GM19468 (cell line): ENCODE data around the gene UPF3A.
"Not testable (repeated sequence)": the region's sequence is repeated elsewhere in the genome, so short reads cannot be mapped to it uniquely, and the experiment has no call there.

Experiments used
- ATAC-seq: cut with Tn5 transposase; IDR thresholded peaks from one replicate; pipeline ENCODE4 v1.9.1; 2021; ENCODE audit warnings: mild to moderate bottlenecking, moderate library complexity, moderate number of reproducible peaks; ENCODE audit not compliant: unreplicated experiment; ENCODE audit errors: extremely low read depth

Gene UPF3A

DNA sequence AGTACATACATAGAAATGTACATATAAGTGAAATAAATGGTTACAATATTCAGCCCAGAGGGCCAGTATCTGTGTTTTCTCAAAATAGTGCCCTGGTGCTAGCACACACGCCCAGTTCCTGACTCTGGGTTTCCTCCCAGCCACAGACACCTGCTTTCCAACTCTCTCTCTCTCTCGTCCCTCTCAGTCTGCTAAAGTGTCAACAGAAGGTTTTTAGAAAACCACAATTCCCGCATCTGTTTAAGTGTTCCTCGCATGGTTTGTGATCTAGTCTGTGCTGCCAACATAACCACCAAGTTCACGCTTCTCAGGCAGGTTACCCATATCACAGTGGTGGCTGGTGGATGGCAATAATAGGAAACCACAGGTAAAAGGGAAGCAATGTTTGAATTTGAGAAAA is 17.8 kb upstream of the UPF3A start:
- ATAC-seq = no peak

DNA sequence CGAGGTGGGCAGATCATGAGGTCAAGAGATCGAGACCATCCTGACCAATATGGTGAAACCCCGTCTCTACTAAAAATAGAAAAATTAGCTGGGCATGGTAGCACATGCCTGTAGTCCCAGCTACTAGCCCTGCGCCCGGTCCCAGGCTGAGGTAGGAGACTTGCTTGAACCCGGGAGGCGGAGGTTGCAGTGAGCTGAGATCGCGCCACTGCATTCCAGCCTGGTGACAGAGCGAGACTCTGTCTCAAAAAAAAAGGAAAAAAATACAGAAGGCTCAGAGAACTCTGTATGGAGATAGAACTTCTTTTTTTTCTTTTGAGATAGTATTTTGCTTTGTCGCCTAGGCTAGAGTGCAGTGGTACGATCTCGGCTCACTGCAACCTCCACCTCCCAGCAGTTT is 17.1 kb upstream of the UPF3A start:
- not testable (repeated sequence) for ATAC-seq

DNA sequence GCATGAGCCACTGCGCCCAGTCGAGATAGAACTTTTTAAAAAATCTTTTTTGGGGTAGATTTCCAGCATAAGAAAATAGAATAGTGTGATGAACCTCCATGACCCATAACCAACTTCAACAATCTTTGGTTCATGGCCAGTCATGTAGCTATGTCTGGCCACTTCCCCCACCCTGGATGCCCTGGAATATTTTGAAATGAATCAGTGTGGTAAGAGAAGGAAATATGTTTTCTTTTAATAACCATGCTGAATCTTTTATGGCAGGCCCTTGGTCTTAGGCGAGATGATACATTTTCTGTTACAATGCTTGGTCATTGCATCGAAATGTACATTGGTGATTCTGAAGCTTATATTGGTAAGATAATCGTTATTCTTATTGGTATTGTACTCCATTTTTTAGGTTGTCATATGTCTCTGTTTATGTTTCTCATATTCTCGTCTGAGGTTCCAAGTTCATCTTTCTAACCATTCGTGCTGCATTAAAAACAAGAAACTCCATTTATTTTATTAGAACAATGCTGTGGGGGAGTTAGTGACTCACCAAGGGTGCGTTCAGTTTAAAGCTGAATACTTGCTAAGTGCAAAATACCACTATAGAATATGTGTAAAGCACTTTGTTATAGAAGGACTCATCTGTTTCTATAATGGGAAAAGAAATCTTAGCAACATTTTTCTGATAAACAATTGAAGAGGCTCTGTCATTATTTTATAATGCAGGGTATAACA is 16.4 kb upstream of the UPF3A start:
- no peak for ATAC-seq

DNA sequence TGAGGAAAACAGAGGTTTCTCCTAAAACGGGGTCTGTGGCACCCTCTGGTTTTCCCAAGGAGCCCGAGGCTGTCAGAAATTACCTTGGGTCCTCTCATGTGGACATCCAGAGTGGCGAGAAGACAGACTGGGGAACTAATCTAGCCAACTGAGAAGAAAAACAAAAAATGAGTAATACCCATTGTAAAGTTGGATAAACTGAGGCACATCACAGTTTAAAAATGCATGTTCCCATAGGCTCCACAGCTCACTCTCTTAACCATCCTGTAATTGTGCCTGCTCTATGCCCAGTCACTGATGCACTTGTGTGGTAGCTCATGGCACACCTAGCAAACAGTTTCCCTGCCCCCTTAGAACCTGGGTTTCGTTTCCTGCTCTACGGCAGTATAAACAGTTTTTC is 15.2 kb upstream of the UPF3A start:
- ATAC-seq = no peak

DNA sequence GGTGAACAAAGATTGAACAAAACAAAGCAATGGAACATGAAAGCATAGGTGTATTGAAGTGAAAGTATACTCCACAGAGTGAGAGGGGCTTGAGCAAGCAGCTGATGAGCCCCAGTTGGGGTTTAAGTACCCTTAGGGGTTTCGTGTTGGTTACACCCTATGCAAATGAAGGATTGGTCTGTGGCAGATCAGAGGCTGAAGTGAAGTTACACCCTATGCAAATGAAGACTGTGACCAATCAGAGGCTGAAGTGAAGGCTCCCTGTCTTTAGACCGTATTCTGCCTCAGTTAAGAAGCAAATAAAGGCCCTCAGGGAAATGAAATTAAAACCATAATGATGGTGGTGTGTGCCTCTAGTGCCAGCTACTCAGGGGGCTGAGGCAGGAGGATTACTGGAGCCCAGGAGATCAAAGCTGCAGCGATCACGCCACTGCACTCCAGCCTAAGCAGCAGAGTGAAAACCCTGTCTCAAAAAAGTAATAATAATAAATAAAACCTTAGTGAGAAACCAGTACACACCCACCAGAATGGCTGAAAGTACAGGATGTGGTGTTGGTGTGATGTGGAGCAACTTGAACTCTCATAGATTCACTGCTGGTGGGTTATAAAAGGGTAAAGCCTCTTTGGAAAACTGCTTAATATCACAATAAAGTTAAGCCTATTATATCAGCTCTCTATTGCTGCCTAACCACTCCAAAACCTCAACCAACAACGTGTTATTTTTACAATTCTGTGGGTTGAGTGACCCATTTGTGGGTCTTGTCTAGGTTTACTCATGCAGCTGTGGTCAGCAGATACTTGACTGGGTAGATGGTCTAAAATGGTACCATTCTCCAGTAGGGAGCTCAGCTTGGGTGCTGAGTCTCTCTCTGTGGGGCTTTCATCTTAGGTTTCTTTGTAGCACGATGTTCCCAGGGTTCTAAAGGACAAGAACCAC is 12.8 kb upstream of the UPF3A start:
- no peak for ATAC-seq

DNA sequence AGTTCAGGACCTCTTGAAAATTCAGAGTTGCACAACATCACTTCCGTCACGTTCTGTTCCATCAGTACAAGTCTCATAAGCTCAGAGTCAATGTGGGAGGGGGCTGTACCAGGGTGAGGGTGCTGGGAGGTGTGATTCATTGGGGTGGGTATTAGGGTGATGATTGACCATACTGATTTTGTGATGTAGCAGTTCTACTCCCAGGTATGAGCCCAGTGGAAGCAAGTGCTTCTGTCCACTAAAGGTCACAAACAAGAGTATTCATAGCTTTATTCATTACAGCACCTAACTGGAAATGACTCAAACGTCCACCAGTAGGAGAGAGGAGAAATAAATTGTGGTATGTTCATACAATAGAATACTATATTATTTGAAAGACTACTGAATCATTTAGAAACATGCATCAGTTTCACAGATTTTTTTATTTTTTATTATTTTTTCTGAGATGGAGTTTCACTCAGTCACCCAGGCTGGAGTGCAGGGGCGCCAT is 12.1 kb upstream of the UPF3A start:
- ATAC-seq = no peak

DNA sequence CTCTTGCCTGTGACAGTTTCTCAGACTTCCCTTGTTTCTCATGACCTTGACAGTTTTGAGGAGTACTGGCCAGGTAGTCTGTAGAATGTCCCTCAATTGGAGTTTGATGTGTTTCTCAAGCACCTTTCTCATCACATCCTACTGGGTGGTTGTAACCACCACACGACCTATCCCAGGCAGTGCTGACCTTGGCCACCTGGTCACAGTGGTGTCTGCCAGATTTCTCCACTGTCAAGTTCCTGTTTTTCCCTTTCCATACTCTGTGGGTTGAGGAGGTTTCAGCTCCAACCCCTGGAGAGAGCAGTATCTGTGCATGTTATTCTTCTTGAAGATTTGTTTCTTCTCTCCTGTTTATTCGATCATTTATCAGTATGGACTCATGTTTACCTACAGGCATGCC is 8.4 kb upstream of the UPF3A start:
- no peak for ATAC-seq

DNA sequence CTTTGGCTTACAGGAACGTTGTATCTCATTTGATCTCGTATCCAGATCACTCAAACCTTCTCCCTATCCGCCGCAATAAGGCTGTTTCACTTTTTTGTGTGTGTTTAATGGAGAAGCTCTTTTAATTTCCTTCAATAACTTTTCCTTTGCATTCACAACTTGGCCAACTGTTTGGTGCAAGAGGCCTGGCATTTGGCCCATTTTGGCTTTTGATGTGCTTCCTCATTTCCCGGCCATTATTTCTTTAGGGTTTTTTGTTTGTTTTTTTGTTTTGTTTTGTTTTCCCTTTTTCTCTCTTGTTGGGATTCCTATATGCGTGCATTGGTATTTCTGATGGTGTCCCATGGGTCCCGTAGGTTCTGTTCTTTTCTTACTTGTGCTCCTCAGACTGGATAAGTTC is 6.1 kb upstream of the UPF3A start:
- no peak for ATAC-seq

DNA sequence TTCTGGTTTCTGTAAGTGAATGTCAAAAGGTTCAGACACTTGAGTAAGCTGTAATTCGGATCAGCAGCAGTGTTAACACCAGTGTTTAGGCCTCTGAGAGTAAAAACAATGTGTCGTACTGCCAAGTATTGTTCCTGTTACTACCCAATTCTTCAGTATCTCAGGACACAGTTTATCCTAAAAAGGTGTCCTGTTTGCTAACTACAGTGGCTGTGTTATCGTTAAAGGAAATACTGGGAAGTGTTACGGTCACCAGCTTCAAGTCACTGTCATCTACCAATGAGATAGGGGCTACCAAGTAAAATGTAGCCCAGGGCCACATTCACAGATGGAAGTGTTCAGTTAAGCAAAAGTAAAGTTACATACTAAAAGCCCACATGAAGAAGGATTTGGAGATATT is 2.3 kb upstream of the UPF3A start:
- ATAC-seq = no peak

DNA sequence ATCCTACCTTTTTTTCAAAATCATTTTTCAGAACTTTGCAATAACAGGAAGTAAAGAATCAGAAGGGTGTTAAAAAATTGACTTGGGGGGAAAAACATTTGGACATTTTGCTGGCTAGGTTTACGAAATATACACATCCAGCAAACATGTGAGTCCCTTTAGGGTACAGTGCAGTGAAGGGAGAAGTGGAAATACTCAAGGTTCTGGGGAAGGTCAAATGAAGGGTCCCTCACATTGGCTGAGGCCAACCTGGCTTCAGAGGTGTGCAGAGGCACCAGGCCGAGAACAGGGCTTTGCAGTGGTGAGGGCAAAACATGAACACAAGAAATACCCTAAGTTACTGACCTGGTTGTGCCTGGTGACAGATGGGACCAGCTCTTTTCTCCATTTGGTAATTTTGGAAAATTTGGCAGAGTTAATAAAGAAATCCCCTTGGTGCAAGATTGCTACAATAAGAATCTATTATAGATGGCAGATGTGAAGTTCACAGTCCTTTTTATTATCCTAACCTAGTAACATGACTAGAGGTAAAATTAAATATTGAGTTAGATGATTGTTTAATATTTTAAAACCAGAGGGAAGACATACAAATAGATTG is 1.5 kb upstream of the UPF3A start:
- no peak for ATAC-seq

DNA sequence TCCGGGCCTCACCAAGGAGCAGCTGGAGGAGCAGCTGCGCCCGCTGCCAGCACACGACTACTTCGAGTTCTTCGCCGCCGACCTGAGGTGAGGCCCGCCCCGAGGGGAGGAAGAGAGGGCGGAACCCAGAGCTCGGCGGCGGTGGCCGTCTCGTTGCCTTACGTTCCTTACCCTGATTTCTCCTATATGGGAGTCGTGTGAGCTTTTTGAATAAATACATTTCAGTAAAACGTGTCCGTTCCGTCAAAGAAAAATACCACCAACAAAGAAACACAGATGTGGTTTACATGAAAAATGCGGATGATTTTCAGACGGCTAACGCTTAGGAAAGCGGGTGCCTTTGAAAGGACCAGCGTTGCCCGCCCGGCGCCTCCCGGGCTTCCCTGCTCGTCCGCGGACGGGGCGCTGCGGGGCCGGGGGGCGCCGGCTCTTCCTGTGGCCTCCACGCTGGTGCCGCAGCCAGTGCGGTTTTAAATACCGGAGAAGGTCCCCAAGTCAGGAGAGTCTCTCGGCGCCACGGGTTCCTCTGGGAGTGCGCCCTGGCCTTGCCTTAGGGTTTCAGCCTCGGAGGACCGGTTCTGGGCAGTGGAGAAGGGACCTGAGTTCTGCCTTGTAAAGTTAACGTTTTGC is 755 bp downstream of the UPF3A start:
- peak; percentile 60 for ATAC-seq

DNA sequence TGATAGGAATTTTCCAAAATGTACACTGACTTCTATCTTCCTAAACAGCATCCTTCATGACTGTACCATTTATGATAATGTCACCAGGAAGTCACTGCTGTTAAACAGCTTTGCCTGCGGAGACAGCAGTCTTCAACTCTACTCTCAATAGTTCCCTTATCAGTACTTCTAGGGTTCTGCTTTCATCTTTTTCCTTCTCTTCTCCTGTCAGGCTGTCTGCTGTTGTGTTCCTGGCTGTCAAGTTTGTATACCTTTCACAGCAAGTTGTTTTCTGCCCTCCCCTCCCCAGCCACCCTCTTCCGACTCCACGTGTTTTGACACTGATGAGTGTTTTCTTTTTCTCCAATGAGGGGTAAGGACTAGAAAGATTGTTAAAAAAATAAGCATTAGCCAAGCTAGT is 2.2 kb downstream of the UPF3A start:
- no peak for ATAC-seq

DNA sequence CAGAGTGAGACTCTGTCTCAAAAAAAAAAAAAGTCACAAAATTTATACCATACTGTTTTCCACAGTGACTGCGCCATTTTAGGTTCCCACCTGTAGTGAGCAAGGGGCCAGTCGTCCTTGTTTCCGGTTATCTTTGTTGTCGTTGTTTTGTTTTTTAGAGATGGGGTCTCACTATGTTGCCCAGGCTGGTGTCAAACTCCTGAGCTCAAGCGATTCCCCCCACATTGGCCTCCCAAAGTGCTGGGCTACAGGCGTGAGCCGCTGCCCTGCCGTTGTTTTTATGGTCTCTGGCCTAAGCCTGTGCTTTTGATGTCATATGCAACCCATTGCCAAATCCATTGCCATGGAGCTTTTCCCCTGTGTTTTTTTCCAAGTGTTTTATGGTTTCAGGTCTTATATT is 3.3 kb downstream of the UPF3A start:
- ATAC-seq = no peak

DNA sequence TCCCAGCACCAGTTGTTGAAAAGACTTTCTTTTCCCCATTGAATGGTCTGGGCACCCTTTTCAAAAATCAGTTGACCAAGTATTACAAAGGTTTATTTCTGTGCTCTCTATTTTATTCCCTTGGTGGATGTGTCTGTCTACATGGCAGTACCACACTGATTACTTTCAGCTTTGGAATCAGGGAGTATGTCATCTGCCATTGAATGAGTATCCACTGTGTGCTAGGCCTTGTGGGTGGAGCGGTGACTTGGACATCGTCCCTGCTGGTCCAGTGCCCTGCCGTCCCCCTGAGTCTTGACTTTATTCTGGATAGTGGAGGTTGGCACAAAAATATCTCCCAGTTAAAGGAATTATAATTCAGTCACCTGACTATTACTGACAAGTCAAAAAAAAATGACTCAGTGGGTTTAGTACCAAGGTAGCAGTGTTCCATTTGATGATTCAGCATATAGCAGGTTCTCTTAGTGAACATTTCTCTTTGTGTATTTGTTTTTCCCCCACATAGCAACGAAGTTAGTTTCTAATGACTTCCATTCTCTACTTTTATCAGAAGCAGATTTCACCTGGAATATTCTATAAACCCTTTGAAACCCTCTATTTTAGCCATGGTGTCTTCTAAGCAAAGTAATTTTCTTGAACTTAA is 3.9 kb downstream of the UPF3A start:
- no peak for ATAC-seq

DNA sequence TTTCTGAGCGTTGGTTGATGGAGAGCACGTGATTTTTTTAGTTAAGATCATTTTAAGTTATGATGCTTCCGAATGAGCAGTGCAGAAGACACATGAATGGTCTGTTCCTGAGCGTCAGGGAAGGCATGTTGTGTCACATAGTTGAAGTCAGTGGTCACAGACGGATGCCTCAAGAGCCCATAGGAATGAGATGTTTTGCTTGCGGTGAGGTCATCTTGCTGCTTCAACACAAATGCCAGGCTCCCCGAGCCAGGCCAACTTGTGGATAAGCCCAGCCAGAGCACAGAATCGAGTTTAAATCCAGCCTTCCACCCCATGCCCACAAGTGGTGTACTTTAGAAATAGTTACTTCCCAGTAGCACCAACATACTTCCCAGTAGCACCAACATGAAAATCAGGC is 5.4 kb downstream of the UPF3A start:
- no peak for ATAC-seq

DNA sequence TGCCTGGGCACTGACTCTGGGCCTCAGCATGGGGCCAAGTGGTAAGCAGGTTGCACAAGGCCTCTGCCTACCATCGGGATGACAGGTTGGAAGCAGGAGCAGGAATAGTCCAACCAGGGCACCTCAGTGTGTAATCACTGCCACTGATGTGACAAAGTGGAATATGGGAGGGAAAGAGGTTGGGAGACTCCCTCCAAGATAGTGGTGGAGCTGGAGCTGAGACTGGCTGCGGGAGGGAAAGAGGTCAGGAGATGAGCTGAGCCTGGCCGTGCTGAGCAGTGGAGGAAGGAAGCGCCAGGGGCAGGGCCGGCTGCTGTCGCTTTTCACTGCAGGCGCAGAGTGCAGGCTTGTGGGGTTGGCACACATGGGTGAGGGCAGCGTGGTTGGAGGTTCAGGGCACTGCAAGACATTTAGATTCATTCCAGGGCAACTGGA is 6.8 kb downstream of the UPF3A start:
- no peak for ATAC-seq

DNA sequence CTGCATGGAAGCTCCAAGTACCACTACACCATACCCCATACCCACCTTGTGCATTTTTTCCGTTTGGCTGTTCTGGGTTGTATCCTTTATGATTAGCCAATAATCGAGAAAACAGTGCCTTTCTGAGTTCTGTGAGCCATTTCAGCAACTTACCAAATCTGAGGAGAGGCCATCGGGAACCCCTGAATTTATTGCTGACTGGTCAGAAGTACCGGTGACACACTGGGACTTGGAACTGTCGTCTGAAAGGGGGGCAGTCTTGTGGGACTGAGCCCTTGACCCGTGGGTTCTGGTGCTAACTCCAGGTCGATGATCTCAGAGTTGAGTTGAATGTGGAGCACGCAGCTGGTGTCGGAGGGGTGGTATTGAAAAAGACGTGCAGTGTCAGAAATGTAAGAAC is 15.0 kb downstream of the UPF3A start:
- no peak for ATAC-seq

DNA sequence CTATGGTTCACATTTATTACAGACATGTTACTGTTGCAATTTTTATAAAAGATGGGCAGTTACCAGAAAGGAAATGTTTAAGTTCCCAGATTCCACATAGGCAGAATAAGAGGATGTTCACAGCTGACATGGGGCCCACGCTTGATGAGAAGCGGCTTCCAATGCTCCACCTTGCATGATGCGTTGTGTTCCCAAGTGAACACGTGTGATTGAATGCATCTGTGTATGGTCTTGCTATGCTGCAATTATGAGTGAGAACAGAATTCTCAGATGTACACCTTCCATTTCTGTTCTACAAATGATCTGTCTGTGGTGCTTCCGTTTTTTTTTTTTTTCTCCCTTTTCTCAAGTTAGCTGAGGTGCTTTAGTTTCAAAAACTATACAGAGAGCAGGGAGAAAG is 15.5 kb downstream of the UPF3A start:
- ATAC-seq = no peak

DNA sequence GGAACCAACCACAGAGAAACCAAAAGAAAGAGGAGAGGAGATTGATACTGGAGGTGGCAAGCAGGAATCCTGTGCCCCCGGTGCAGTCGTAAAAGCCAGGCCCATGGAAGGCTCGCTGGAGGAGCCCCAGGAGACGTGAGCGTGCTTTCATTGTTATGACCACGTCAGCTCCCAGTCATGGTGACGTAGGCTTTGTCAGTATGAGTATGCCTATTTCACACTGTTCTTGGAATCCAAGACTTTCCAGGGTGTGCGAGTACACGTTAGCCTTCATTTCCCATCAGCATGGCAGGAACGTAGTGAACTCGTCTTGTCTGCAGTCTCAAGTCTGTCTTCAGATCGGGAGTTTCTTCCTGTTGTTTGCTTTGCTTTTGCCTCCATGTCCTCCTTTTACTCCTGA is 17.5 kb downstream of the UPF3A start:
- ATAC-seq = no peak
